HG03135 (cell line): ENCODE measurements around the gene SPOCK1.

Source experiments
- ATAC-seq: cut with Tn5 transposase; IDR thresholded peaks from one replicate; pipeline ENCODE4 v1.9.1; 2021; ENCODE audit warnings: mild to moderate bottlenecking, moderate library complexity; ENCODE audit not compliant: unreplicated experiment

The SPOCK1 gene

DNA sequence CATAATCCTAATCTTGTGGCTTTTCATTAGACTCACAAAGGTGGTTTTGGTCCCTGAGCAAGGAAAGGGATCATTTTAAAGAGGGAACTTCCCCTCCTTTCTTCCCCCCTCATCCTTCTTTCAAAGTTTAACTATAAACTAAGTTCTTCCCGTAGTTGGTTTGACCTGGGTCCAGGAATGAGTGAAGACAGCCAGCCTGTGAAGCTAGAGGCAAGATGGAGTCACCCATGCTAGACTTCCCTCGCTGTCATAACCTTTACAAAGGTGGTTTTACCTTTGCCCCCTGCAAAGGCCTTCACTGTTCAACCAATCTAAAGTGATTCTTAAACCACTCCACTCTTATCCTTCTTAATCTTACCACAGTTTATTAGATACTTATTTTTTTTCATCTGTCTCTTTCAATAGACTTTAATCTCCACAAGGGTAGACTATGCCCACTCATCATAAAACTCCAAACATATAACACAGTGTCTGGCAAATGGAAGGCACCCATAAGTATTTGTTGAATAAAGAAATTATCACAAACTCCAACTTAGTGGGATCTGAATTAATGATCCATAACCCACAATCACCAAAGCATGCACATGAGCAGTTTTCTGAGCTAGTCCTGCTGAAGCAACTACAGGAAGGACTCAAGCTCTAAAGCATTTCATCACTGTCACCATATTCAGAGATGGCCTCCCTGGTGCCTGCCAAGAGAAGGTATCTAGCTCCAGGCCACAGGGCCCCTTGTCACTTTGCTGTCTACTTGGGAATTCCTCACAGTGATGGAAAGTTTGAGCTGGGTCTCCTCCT, 369.0 kb downstream of the SPOCK1 start:
- ATAC-seq, result no peak

DNA sequence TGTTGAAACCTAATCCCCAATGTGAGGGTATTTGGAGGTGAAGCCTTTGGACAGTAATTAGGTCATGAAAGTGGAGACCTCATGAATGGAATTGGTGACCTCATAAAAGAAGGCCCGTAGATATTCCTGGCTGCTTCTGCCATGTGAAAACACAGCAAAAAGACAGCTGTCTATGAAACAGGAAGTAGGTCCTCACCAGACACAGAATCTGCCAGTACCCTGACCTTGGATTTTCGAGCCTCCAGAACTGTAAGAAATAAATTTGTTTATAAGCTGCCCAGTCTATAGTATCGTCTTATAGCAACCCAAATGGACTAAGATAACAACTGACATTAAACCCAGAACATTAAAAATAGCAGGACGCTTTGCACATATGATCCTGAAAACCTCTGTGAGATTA, 371.1 kb downstream of the SPOCK1 start:
- ATAC-seq, result no peak

DNA sequence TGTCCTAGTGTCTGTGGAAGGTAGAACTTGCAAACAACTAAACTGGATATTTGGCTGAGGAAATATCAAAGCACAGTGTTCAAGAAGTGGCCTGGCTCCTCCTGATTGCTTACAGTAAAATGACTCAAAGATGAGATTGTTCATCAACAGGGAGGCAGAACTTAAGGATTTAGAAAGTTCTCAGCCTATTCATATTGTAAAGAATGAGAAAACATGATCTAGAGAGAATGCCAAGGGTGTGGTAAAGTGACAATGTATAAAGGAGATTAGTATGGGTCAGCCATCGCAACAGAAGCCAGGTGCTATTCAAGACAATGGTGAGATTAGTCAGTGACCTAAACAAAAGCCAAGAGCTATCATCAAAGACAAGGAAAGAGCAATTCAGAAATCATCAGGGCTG, 372.3 kb downstream of the SPOCK1 start:
- ATAC-seq, result no peak

DNA sequence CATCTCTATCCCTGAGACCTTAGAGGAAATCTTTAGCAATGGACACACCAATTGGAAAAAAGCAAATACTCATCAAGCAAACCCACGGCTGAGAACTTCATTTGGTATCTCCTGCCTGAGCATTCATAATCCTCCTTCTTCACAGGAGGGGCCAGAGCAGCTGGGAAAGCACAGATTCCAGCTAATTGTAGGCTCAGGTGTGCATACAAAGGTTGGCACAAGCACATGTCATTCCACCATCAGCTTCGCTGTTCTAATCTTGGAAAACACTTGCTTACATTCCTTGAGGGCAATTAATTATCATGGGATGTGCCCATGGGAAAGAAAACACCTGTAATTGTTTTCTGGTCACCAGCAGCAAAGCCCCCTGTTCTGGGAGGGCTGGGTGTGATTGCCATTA, 376.6 kb downstream of the SPOCK1 start:
- no peak for ATAC-seq

DNA sequence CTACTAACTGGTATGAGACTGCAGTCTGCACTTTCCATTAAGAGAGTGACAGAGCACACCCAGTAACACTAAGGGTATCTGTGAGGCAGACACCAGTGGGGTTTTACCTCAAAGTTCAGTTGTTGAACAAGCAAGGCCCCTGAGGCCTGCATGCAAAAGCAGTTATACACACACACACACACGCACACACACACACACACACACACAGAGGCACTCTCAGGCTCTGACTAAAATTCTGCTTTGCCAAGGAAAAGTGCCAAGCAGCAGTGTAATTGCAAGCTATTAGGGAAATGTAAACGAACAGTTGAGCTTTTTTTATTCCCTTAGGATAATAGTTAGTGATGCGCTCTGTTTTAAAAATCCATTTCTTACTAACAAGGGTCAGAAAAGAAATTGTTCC, 377.1 kb downstream of the SPOCK1 start:
- no peak for ATAC-seq

DNA sequence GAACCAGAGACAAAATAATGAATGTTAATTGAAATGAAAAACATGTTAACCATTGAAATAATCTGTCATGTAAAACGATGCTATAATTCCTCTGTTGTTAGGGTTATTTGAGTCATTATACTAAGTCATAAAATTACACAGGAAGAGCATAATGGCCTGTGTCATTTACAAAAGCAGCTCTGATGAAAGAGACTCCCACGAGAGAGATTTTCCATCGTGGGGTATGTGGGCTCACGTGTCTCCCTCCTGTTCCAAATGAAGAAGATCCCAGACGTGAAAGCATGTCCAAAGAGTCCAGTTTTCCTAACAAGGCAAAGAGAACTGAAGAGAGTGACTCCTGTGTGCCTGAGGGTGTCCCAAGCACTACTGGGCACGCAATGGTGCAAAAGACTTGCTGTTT, 379.8 kb downstream of the SPOCK1 start:
- ATAC-seq, result no peak

DNA sequence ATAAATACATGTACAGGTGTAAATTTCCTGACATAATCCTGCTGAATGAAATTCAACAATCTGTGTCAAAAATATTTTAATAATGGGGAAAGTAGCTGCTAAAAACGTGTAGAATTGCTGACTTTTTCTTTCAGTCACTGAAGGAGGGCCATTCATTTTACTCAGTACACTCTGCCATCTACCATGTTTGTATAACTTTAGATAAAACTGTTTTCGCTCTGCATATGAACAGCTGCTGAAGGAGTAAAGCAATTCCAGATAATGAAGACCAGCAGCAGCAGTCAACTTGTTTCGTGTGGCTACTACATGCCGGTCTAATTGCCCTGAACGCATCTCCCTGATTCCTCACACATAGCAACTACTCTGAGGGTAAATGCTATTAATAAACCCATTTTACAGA, 380.5 kb downstream of the SPOCK1 start:
- no peak for ATAC-seq

DNA sequence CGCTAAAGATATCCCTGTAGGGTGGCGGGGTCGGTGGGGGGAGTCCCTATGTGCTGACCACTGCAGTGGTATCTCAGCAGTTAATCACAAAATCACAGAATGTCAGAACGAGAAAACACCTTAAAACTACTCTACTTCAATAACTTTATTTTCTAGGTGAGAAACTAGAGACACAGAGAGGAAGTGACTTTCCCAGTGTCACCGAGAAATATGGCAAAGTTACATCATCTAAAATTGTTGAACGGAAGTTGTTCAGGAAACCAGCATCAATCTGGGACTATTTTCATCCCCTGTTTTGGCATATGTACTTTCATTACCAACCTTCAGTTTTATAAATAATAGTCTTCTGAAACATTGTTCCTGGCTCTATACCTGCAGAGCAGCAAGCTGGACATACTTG, 384.0 kb downstream of the SPOCK1 start:
- ATAC-seq, result no peak

DNA sequence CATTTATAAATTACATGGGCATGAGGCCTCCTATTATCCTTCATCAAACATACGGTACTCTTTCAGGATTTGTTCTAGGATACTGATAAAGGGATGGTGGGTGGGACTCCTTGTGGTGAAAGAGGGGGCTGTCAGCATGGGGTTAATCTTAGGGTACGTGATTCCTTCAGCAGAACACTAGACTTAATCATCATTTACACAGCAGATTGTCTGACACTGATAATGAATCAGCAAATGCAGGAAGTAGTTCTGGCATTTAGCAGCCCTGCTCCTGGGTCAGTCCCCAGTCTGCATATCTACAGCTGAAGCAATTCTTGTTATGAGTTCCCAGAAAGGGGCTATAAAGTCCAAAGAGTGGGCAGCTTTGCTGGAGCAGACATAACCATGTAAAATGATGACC, 384.6 kb downstream of the SPOCK1 start:
- no peak for ATAC-seq

DNA sequence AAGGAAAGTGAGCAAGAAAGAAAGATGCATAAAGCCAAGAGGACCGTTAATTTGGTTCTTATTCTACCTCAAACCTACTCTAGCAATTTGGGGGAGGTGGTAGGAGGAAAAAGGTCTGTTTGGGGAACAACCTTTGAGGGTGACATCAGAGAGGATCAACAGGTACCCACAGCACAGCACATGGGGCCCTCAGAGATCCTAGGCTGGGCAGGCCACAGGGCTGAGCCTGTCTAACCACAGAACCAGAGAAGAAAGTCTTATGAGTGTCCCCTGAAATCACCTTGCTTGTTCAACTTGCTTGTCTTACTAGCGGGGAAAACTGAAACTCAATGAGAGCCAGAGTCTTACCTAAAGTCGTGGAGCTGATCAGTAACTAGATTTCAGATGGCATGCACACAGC, 385.2 kb downstream of the SPOCK1 start:
- no peak for ATAC-seq

DNA sequence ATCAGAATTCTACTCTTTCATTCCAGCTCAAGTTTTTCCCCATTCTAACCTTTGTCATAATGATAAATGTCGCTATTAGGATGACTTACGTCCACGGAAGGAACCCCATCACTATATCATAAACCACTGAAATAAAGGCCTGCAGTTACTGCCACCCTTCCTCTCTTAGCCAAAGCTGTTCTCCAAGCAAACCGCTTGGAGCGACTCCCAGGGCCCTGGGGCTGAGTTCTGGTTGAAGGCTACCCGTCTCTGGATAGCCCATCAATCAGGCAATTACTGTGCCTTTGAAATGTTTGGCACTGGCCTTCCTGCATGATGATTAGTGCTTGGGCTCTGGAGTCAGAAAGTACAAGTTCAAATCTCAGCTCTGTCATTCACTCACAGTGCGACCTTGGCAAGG, 386.0 kb downstream of the SPOCK1 start:
- no peak for ATAC-seq

DNA sequence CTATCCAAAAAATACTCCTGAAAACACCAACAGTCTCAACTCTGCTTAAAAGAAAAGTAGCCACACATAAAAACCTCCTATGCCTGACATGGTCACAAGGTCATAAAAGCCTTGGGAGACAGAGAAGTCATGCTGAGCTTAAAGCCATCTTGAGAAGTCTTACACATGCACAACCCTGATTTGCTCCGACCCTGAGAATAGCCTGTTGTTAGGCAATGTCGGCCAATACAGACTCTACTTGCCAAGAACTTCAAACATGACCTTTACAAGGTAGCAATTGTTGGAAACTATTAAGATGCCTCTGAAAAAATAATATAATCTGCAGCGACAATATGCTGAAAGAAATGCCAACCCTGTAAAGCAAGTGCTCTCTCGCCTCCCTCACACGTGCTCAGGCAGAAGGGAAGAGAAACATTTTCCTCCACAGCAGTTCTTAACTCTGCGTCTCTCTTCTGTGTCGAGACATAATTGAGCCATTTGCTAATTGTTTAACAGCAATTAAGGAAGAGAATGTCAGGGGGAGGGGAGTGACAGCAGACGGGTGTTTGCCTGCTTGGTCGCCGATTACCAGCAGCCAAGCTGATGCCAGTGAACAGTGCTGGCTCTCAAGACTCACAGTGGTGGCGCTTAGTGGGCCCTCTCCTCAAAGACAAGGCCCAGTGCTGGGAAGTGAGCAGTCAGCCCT, 393.6 kb downstream of the SPOCK1 start:
- no peak for ATAC-seq

DNA sequence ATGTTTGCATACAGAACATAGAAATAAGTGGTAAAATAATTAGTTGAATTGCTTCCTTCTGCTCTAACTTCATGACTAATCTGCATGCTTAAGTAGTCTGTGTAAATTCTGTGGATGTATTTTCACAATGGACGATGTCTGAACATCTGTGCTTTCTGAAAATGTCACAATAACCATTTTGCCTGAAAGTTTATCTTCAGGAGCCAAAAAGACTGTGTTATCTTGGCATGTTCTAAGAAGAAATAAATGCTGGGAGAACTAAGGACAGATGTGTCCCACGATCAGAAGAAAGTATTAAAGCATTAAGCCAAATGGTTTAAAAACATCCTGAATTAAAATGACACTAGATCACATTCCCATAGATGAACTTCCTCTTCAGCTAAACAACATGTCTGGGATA, 397.6 kb downstream of the SPOCK1 start:
- ATAC-seq, result no peak

DNA sequence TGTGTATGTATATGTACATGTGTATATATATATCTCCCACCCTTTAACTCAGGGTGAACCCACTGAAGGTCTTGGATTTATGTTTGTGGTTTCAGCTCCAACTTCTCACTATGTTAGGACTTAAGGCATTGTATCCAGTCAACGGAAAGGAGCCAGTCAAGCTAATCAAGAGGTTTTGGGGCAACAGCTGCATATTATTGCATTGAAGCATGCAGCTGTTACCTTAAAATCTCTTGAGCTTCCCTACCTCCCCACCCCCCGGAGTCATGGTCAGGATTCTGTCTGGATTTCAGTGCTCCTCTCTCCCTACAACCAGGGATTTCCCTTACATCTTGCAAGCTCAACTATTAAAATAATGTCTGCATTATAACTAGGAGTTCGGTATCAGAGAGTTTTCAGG, 399.5 kb downstream of the SPOCK1 start:
- ATAC-seq, result no peak

DNA sequence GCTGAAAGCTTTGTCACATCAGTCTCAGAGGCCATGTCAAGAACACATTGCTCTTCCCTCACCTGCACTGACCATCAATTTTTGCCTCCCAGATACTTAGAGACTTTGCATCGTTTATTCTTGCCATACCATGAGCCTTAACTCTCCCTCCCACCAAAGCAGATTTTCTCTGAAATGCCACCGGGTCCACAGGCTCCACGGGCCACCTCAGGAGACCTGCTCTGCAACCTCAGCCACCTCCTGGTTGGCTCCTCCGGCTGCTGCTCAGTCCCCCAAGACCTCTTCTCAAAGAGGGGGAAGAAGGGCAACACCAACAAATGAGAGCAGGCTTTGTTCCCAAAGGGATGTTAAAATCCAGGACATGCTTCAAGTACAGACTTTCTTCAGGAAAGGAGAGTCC, 400.5 kb downstream of the SPOCK1 start:
- ATAC-seq, result no peak

DNA sequence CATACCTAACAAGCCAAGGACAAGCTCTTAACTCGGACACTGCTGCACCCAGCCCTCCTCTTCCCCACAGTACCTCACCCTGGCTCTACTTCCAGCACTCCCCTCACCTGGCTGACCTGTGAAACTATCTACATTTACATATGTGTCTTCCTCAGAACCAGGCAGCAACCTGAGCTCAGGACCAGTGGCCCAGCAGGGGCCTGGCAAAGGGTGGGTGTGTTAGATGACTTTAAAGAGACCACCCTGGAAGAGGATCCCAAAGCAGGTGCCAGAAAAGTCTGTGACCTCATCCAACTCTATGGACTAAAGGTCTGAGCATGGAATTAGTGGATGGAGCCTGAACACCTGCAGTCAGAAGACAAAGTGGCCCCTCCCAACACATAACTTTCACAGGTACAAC, 400.9 kb downstream of the SPOCK1 start:
- no peak for ATAC-seq

DNA sequence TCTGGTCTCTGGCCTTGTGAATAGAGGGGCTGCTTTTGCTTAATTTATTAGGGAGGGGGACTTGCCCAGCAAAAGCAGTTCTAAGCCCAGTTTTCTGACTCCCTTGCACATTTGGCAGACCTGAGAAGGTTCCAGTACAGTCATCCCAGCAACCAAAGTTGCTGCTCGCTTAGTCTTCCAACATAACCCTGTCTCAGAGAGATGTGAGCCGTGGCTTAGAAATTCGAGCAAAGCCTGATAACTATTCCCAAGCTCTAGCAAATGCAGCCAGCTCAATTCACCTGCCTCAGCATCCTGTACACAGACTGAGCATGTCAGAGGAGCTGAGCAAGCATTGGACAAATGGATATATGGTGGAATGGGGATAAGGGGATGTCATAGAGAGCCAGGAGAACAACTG, 401.9 kb downstream of the SPOCK1 start:
- ATAC-seq, result no peak

DNA sequence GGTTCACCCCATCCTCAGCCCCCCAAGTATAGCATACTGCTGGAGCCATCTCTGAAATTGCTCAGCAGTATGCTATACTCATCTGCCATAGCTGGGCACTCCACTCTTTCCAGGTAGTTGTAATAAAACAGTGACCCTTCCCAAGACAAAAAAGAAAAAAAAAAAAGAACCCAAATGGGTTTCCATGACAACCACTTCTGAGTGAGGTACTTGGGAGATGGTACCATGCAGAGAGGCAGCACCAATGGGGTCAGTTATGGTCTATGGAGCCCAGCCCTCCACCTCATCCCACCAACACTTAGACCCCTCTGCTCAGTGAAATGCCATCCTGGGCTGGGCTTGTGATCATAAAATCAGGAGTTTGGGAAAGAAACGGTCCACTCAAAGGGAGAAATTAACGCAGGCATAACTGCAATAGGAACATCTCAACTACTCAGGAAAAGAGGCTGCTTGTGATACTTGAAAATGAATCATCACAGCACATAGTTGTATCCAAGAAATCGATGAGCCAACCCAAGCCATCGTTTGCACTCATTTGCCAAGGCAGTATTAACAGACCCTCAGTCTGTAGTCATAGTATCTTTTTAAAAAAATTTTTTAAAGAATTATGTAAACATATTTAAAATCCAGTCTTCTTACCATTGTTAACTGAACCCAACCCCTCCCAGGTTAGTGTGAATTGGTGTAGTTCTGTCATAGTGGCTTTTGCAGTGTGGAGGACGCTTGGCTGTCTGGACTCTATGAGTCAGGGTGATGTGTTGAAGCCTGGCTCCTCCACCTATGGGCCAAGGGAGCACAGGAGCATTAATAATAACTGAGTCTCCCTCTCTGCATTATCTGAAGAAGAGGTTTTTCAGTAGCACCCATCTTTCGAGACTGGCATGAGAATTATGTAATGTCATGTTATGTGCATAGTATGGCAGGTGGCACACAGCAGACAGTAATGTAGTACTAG, 402.7 kb downstream of the SPOCK1 start:
- ATAC-seq, result no peak

DNA sequence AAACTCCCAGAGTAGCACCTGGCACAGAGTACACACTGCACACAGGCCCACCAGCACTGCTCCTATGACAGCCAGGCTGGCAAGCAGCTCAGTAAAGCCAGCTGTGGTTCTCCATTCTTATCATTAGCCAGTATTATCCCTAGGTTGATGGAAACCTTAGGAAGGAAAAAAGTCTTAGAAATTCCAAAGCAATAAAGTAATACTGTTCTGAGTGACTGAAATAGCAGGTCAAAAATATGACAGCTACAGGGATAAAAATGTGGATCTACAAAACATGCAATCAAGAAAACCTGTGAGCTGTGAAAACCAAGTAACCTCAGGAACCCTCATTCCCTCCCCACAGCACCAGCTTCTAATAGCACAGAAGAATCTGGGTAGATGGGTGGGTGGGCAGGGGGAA, 403.5 kb downstream of the SPOCK1 start:
- ATAC-seq, result no peak

DNA sequence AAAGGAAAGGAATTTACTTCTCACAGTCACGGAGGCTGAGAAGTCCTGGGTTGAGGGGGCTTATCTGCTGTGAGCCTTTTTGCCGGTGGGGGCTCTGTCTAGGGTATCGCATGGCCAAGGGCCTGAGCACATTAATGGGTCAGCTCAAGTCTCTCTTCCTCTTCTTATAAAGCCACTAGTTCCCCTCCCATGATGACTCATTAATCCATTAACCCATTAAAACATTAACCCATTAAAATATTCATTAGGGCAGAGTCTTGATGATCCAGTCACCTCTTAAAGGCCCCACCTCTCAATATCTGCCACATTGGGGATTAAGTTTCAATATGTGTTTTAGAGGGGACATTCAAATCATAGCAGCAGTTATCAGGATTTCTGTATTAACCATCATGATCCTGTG, 406.3 kb downstream of the SPOCK1 start:
- no peak for ATAC-seq

DNA sequence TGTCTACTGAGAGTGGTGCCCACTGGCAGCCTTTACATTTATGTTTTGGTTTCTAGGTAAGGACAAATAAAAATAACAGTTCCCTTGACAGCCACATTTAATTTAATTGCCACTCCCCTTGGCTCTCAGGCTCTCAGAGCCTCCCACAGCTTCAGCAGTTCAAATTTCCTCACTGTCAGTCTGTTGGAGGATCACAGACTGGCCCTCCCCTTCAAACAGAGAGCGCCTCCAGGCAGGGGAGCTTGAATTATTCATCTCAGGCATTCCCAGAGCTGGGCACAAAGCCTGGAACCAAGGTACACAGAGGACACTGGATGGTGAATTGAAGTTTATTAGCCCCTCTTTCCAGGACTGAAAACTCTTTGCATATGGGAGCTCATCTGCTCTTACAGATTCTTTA, 407.7 kb downstream of the SPOCK1 start:
- no peak for ATAC-seq

DNA sequence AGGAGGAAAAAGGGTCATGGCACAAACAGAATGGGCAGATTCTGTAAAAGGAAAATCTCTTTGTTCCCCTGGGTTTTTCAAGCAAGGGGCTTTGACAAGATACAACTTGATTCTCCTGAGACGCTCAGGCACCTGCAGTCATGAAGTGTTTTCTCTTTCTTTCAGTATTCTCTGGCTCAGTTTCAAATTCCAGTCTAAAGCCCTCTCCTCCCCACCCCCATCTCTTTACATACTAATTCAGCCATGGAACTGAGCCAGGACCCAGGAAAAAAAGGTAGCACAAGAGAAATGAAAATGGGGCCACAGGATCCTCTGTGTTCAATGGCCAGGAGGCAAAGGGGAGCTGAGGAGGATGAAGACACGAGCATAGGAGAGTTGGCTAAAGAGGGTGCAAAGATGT, 408.4 kb downstream of the SPOCK1 start:
- ATAC-seq, result no peak
